ENCODE results near the gene RPL29. TPM values are rescaled to one million over a fixed set of nuclear protein-coding genes. Genes with fewer than 3 reads are reported as not detected.
A peak's percentile ranks its signal among the peaks of the same experiment; 100 is the strongest.

Gene RPL29
- total and polyA plus RNA-seq, 2 of the 13 experiments (the other 11 are each of a cell fraction or from before 2014, with no cell fraction given), result 1,348 to 2,263 TPM

- TF ChIP-seq, protein P1, sequence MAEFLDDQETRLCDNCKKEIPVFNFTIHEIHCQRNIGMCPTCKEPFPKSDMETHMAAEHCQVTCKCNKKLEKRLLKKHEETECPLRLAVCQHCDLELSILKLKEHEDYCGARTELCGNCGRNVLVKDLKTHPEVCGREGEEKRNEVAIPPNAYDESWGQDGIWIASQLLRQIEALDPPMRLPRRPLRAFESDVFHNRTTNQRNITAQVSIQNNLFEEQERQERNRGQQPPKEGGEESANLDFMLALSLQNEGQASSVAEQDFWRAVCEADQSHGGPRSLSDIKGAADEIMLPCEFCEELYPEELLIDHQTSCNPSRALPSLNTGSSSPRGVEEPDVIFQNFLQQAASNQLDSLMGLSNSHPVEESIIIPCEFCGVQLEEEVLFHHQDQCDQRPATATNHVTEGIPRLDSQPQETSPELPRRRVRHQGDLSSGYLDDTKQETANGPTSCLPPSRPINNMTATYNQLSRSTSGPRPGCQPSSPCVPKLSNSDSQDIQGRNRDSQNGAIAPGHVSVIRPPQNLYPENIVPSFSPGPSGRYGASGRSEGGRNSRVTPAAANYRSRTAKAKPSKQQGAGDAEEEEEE (CRISPR knock-in tag; IDR thresholded peaks at IDR 0.05; ENCODE audit: borderline replicate concordance), result no peak
- TF ChIP-seq ZNF891 (CRISPR knock-in tag; IDR thresholded peaks at IDR 0.05) (no peak; the same call in 1 of the 2 replicates), ZNF556 (CRISPR knock-in tag; IDR thresholded peaks at IDR 0.05; ENCODE audit: borderline replicate concordance) (no peak), RNF2 (conservative IDR thresholded peaks at IDR 0.05; ENCODE audit: low read depth) (no peak), KAT7 (CRISPR knock-in tag; IDR thresholded peaks at IDR 0.05; ENCODE audit: borderline replicate concordance) (no peak), ETV5 (CRISPR knock-in tag; IDR thresholded peaks at IDR 0.05; ENCODE audit: borderline replicate concordance) (0 out of 2 replicates have a peak, but pooled peaks have one; percentile 25), NFIC (IDR thresholded peaks at IDR 0.05; ENCODE audit: low read length) (no peak), CAMTA2 (CRISPR knock-in tag; IDR thresholded peaks at IDR 0.05; ENCODE audit: borderline replicate concordance) (no peak), PHF5A (CRISPR knock-in tag; IDR thresholded peaks at IDR 0.05; ENCODE audit: low read depth, unreplicated experiment) (no peak), ZNF292 (CRISPR knock-in tag; IDR thresholded peaks at IDR 0.05; ENCODE audit: borderline replicate concordance, low read depth) (peak; percentile 15; the same call in 1 of the 2 replicates), PCBP1 (IDR thresholded peaks at IDR 0.05; ENCODE audit: borderline replicate concordance, low read depth, low read length) (no peak), HNRNPLL (IDR thresholded peaks at IDR 0.05; ENCODE audit: low read depth, low read length, poor library complexity, severe bottlenecking) (no peak), ZNF629 (CRISPR knock-in tag; conservative IDR thresholded peaks at IDR 0.05) (peak; percentile 62; the same call in 1 of the 2 replicates), TERF1 (CRISPR knock-in tag; IDR thresholded peaks at IDR 0.05) (no peak), RFXAP (CRISPR knock-in tag; IDR thresholded peaks at IDR 0.05; ENCODE audit: borderline replicate concordance) (no peak), GLI4 (CRISPR knock-in tag; IDR thresholded peaks at IDR 0.05; ENCODE audit: borderline replicate concordance) (no peak), TOPORS (CRISPR knock-in tag; IDR thresholded peaks at IDR 0.05) (no peak), ZNF280D (CRISPR knock-in tag; IDR thresholded peaks at IDR 0.05) (no peak), ATF1 (CRISPR knock-in tag; IDR thresholded peaks at IDR 0.05) (no peak), MAFF (IDR thresholded peaks at IDR 0.05; ENCODE audit: low read depth, low read length) (no peak), ZKSCAN1 (IDR thresholded peaks at IDR 0.05; ENCODE audit: low read length) (no peak)
- TF ChIP-seq, protein P2, sequence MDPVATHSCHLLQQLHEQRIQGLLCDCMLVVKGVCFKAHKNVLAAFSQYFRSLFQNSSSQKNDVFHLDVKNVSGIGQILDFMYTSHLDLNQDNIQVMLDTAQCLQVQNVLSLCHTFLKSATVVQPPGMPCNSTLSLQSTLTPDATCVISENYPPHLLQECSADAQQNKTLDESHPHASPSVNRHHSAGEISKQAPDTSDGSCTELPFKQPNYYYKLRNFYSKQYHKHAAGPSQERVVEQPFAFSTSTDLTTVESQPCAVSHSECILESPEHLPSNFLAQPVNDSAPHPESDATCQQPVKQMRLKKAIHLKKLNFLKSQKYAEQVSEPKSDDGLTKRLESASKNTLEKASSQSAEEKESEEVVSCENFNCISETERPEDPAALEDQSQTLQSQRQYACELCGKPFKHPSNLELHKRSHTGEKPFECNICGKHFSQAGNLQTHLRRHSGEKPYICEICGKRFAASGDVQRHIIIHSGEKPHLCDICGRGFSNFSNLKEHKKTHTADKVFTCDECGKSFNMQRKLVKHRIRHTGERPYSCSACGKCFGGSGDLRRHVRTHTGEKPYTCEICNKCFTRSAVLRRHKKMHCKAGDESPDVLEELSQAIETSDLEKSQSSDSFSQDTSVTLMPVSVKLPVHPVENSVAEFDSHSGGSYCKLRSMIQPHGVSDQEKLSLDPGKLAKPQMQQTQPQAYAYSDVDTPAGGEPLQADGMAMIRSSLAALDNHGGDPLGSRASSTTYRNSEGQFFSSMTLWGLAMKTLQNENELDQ (CRISPR knock-in tag; IDR thresholded peaks at IDR 0.05; ENCODE audit: borderline replicate concordance), result no peak
These were observed 5.8 kb upstream of the RPL29 start (continued) for GRCh38 chr3:52001443-52001974.

All from HepG2 (cell line).